Uterus (tissue), 4 donors: ENCODE results near the gene SHISA5. TPM values are rescaled to one million over a fixed set of nuclear protein-coding genes. Genes with fewer than 3 reads are reported as not detected.

ENCODE experiments used
- DNase-seq, 2 donors: peaks; one replicate each; pipeline ENCODE4 v3.0.0-alpha.2; 2019 to 2020
- H3K27ac ChIP-seq, 2 donors: fragments of 200-600 bp; sonication (generic); 1 replicate in 1 of 2; 2 replicates in 1 of 2; pipeline ENCODE4 v1.5.1; 2016 to 2018
- H3K27me3 ChIP-seq, 2 donors: fragments of 200-600 bp; sonication (generic); one replicate each; pipeline ENCODE4 v1.5.1; 2018 to 2019; ENCODE audit warnings: control low read depth in 1 of 2
- H3K36me3 ChIP-seq, 2 donors: fragments of 200-600 bp; sonication (generic); one replicate each; pipeline ENCODE4 v1.5.1; 2019; ENCODE audit warnings: control low read depth in 1 of 2
- H3K4me1 ChIP-seq, 2 donors: fragments of 200-600 bp; sonication (generic); one replicate each; pipeline ENCODE4 v1.5.1; 2018 to 2019; ENCODE audit warnings: control low read depth in 1 of 2
- H3K4me3 ChIP-seq, 2 donors: fragments of 200-600 bp; sonication (generic); 1 replicate in 1 of 2; 2 replicates in 1 of 2; pipeline ENCODE4 v1.5.1; 2018 to 2019; ENCODE audit warnings: mild to moderate bottlenecking in 1 of 2
- H3K9me3 ChIP-seq, 2 donors: fragments of 200-600 bp; sonication (generic); one replicate each; pipeline ENCODE4 v1.5.1; 2019; ENCODE audit warnings: control low read depth in 1 of 2
- POLR2A ChIP-seq, 2 donors: fragments of 450-650 bp; IDR thresholded peaks; one replicate each; pipeline ENCODE4 v1.6.1; 2016; ENCODE audit warnings: antibody characterized with exemption in 2 of 2, mild to moderate bottlenecking in 1 of 2, moderate library complexity in 1 of 2
- intact Hi-C: fragments of 100-400 bp; cut with DNase I; formaldehyde crosslinking; loops from one replicate; pipeline ENCODE4 v1.15.1; 2023; ENCODE audit warnings: low total_unique reads
- total RNA-seq, 4 donors: library from RNA; depleted of rRNA in 3 of 4; stranded (reverse); fragments of >200 nt in 3 of 4; gene quantifications; one replicate each; pipeline versions ENCODE4 v1.1.0 to v1.2.4, GENCODE V29; 2014 to 2023
- TF ChIP-seq, protein P1 (sequence below), 4 experiments: fragments of 200-600 bp in 2 of 4; fragments of 450-650 bp in 2 of 4; sonication (generic) in 2 of 4; IDR thresholded peaks; one replicate each; pipeline ENCODE4 v1.5.1; 2016 to 2019; ENCODE audit warnings: antibody characterized with exemption in 4 of 4, mild to moderate bottlenecking in 2 of 4, moderate library complexity in 1 of 4
- donor health status: DM: yes; HTN: yes; CAD: no.

Gene SHISA5
- total RNA-seq, 4 donors from 2014 or later: 52.4 to 210 (median 72.8) TPM

GRCh38 chr3:48433472-48434118 is 70.4 kb downstream of the SHISA5 start:
- H3K9me3 ChIP-seq: no peaks in the 10 kb centered on the region
- no peaks in the 10 kb centered on the region for H3K27me3 ChIP-seq
- peak in 1 of 2 donors; percentile 28 for DNase-seq
- intact Hi-C loops: no loop called here
- no peak for TF ChIP-seq POLR2A (IDR thresholded peaks at IDR 0.05)
- TF ChIP-seq, protein P1, sequence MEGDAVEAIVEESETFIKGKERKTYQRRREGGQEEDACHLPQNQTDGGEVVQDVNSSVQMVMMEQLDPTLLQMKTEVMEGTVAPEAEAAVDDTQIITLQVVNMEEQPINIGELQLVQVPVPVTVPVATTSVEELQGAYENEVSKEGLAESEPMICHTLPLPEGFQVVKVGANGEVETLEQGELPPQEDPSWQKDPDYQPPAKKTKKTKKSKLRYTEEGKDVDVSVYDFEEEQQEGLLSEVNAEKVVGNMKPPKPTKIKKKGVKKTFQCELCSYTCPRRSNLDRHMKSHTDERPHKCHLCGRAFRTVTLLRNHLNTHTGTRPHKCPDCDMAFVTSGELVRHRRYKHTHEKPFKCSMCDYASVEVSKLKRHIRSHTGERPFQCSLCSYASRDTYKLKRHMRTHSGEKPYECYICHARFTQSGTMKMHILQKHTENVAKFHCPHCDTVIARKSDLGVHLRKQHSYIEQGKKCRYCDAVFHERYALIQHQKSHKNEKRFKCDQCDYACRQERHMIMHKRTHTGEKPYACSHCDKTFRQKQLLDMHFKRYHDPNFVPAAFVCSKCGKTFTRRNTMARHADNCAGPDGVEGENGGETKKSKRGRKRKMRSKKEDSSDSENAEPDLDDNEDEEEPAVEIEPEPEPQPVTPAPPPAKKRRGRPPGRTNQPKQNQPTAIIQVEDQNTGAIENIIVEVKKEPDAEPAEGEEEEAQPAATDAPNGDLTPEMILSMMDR (IDR thresholded peaks at IDR 0.05): no peak
- peak overlapping the region; percentile 28 to 58 for H3K27ac ChIP-seq
- no peaks in the 10 kb centered on the region for H3K36me3 ChIP-seq
- no peak overlapping the region for H3K4me3 ChIP-seq
- H3K4me1 ChIP-seq: peaks cover 0 to 5% of the 10 kb centered on the region in 2 donors

- Histone ChIP-seq H3K4me3 (no peak overlapping the region), H3K27ac (peak overlapping the region in 1 of 2 donors; percentile 5), H3K36me3 (no peaks in the 10 kb centered on the region), H3K4me1 (peaks cover 3 to 5% of the 10 kb centered on the region in 2 donors), H3K9me3 (no peaks in the 10 kb centered on the region), H3K27me3 (no peaks in the 10 kb centered on the region)
- intact Hi-C loops: no loop called here
- no peak for TF ChIP-seq POLR2A (IDR thresholded peaks at IDR 0.05)
- peak in 1 of 2 donors; percentile 12 for DNase-seq
Measured at GRCh38 chr3:48432411-48433371, 71.3 kb downstream of the SHISA5 start.

GRCh38 chr3:48431224-48432029 is 72.5 kb downstream of the SHISA5 start:
- Histone ChIP-seq H3K27ac (peak overlapping the region; percentile 91 to 97), H3K36me3 (no peaks in the 10 kb centered on the region), H3K4me1 (peaks cover 5 to 8% of the 10 kb centered on the region in 2 donors), H3K4me3 (no peak overlapping the region), H3K27me3 (no peaks in the 10 kb centered on the region), H3K9me3 (no peaks in the 10 kb centered on the region)
- no peak for DNase-seq
- intact Hi-C loops: no loop called here
- TF ChIP-seq, protein P1 (IDR thresholded peaks at IDR 0.05): no peak
- TF ChIP-seq POLR2A (IDR thresholded peaks at IDR 0.05): no peak

- no peaks in the 10 kb centered on the region for H3K27me3 ChIP-seq
- peak overlapping the region; percentile 91 to 97 for H3K27ac ChIP-seq
- intact Hi-C loops: no loop called here
- peaks cover 5 to 11% of the 10 kb centered on the region in 2 donors for H3K4me1 ChIP-seq
- H3K4me3 ChIP-seq: no peak overlapping the region
- TF ChIP-seq, protein P1 (IDR thresholded peaks at IDR 0.05): no peak
- no peak for TF ChIP-seq POLR2A (IDR thresholded peaks at IDR 0.05)
- no peaks in the 10 kb centered on the region for H3K9me3 ChIP-seq
- no peaks in the 10 kb centered on the region for H3K36me3 ChIP-seq
- no peak for DNase-seq
Measured at GRCh38 chr3:48430708-48431101, 73.3 kb downstream of the SHISA5 start.

- Histone ChIP-seq H3K27ac (peak within 1 kb of the TSS; percentile 91 to 97), H3K4me1 (peaks cover 9 to 11% of the 10 kb centered on the region in 2 donors), H3K27me3 (no peaks in the 10 kb centered on the region), H3K9me3 (no peaks in the 10 kb centered on the region), H3K36me3 (no peaks in the 10 kb centered on the region), H3K4me3 (peak within 1 kb of the TSS; percentile 61 to 62)
- DNase-seq: peak; percentile 83 to 94
- intact Hi-C loops: no loop called here
- TF ChIP-seq, protein P1 (IDR thresholded peaks at IDR 0.05): no peak
- peak in 1 of 2 donors; percentile 56 for TF ChIP-seq POLR2A (IDR thresholded peaks at IDR 0.05)
Measured at GRCh38 chr3:48429960-48430707, 73.8 kb downstream of the SHISA5 start, which contains the start of gene PLXNB1. TSS of gene PLXNB1 (minus strand) at chr3:48430086. CDS start at chr3:48424611, 5,475 bp downstream.
